Activated CD8-positive, alpha-beta memory T cell treated with anti-CD3 and anti-CD28 coated beads for 48 hours (primary cell): ENCODE data around the gene GJC1.
"Not testable (repeated sequence)": the region's sequence is repeated elsewhere in the genome, so short reads cannot be mapped to it uniquely, and the experiment has no call there.

Source experiments
- DNase-seq, 3 experiments: peaks; one replicate each; pipeline ENCODE4 v3.0.0-alpha.2; 2020; ENCODE audit warnings: low read depth in 2 of 3, low spot score in 2 of 3

The GJC1 gene

GRCh38 chr17:44761932-44762810 is 67.9 kb downstream of the GJC1 start:
- DNase-seq, result no peak

DNA sequence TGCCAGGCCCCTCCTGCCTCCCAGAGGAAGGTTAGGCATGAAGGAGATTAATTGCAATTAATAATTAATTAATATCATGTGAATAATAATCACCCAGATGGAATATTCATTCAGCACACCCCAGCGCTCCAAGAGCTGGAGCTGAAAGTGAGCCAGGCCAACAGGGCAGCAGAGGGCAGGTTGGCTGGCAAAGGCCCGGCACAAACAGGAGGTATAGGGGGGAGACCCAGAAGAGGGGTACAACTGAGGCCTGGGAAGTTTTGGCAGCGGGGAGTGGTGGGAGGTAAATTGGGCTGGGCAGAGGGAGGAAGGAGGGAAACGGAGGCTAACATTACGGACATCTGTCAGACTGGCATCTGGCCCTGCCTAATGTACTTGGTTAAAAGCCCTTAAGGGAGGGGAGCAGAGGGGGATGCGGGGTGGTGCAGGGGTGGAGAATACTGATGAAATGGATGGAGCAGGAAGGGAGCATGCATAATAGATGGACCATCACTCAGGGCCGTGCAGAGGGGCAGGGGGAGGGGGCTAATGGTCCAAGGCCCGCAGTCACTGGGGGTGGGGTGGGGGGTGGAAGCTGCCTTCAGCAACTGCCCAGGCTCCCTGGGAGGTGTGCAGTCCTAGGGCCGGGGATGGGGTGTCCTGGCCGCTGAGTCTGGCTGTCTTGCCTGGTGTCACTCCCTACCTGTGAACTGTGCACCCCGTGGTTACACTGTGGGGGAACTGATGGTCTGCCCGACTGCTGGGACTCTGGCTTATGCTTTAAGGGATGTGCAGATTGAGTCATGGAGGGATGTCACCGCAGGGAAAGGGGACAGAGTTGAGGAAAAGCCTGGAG is 69.4 kb downstream of the GJC1 start:
- no peak for DNase-seq

- DNase-seq, result no peak
Measured at GRCh38 chr17:44759916-44760243, 70.2 kb downstream of the GJC1 start.

GRCh38 chr17:44759086-44759915 is 70.8 kb downstream of the GJC1 start:
- DNase-seq, result no peak

GRCh38 chr17:44758414-44759085 is 71.5 kb downstream of the GJC1 start, which contains the start of gene ADAM11:
ADAM11 (plus strand) TSS chr17:44758988; CDS start chr17:44759200, 212 bp downstream.
- no peak for DNase-seq

DNA sequence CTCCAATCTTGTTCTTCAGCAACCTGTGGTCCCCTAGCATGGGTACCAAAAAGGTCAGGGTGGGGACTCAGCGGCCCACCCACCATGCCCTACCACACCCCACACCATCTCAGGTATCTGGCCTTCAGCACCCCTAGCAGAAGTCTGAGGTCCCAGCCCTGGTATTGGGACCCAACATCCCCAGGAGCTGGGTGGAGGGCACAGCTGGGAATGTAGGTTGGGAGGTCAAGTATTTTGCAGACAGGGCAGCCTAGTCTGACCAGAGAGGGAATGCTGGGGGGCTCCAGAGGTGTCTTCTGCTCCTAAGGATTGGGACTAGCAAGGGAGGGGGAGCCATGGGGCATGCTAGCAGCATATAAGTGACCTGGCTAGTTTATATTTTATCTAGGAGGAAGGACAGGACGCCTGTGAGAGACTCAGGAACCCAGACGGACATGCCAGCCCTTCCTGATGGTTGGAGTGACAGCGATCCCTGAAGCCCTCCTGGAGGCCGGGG is 72.1 kb downstream of the GJC1 start:
- no peak for DNase-seq

- DNase-seq, result no peak
Measured at GRCh38 chr17:44757045-44757917, 72.8 kb downstream of the GJC1 start.

DNA sequence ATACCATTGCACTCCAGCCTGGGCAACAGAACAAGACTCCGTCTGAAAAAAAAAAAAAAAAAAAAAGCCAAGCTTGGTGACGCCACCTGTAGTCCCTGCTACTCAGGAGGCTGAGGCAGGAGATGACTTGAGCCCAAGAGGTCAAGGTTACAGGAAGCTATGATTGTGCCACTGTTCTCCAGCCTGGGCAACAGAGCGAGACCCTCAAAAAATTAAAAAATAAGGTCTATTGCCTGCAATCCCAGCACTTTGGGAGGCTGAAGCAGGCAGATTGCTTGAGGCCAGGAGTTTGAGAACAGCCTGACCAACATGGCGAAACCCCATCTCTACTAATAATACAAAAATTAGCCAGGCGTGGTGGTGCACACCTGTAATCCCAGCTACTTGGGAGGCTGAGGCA is 74.9 kb downstream of the GJC1 start:
- not testable (repeated sequence) for DNase-seq

DNA sequence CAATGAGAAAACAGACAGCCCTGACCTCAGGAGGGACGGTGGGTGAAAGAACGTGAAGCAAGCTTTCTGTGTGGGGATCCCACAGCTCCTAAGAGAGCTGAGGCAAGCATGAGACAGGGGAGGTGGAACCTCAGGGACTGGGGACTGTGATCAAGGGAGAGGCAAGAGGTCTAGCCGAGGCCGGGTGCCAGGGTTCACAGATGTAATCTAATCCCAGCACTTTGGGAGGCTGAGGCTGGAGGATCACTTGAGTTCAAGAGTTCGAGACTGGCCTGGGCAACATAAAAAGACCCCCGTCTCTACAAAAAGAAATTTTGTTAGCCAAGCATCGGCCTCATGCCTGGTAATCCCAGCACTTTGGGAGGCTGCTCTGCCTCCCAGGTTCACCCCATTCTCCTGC is 75.8 kb downstream of the GJC1 start:
- DNase-seq, result no peak

GRCh38 chr17:44752953-44753861 is 76.9 kb downstream of the GJC1 start:
- no peak for DNase-seq

GRCh38 chr17:44751806-44752205 is 78.3 kb downstream of the GJC1 start:
- no peak for DNase-seq

DNA sequence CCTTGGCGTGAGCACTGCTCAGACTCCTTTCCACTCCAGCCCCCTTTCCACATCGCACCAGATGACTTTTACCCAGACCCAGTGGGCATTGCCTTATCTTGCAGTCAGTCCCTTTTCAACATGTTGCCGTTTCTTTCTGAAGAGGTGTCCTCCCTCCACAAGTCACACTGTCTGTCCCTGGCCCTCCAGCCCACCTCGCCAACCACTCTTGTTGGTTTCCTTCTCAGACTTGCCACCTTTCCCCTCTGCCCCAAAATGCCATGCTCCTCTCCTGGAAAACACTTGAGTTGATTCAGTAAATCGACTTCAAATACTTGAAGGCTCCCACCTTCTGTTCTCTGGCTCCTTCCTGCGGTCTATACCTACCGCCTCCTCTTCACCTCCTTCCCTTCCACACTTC is 78.8 kb downstream of the GJC1 start:
- DNase-seq, result no peak

- DNase-seq, result no peak
Measured at GRCh38 chr17:44749980-44750318, 80.1 kb downstream of the GJC1 start.

- DNase-seq, result no peak
Measured at GRCh38 chr17:44749076-44749979, 80.8 kb downstream of the GJC1 start.
